Dendritic cell treated with granulocyte-macrophage colony-stimulating factor and Interleukin-4, amounts not matched to agents 40 ng/mL and 50 ng/mL, for 4 days (primary cell): Measurements from ENCODE around the gene EXOC6B.

Experiments
- H3K27ac Mint-ChIP-seq: one replicate; pipeline ENCODE4 v1.8.0; 2022; ENCODE audit warnings: mild to moderate bottlenecking, mixed read lengths
- H3K27me3 Mint-ChIP-seq: one replicate; pipeline ENCODE4 v1.8.0; 2022; ENCODE audit warnings: mild to moderate bottlenecking, mixed read lengths
- H3K36me3 Mint-ChIP-seq: one replicate; pipeline ENCODE4 v1.8.0; 2022; ENCODE audit warnings: low read depth, mixed read lengths
- H3K4me1 Mint-ChIP-seq: one replicate; pipeline ENCODE4 v1.8.0; 2022; ENCODE audit warnings: low read depth, mixed read lengths
- H3K4me3 Mint-ChIP-seq: one replicate; pipeline ENCODE4 v1.8.0; 2022; ENCODE audit warnings: mild to moderate bottlenecking, moderate library complexity, mixed read lengths
- H3K9me3 Mint-ChIP-seq: one replicate; pipeline ENCODE4 v1.8.0; 2022; ENCODE audit warnings: mixed read lengths
- intact Hi-C: fragments of 100-400 bp; cut with micrococcal nuclease; formaldehyde crosslinking; loops from one replicate; pipeline ENCODE4 v1.15.0; 2022

Gene EXOC6B

DNA sequence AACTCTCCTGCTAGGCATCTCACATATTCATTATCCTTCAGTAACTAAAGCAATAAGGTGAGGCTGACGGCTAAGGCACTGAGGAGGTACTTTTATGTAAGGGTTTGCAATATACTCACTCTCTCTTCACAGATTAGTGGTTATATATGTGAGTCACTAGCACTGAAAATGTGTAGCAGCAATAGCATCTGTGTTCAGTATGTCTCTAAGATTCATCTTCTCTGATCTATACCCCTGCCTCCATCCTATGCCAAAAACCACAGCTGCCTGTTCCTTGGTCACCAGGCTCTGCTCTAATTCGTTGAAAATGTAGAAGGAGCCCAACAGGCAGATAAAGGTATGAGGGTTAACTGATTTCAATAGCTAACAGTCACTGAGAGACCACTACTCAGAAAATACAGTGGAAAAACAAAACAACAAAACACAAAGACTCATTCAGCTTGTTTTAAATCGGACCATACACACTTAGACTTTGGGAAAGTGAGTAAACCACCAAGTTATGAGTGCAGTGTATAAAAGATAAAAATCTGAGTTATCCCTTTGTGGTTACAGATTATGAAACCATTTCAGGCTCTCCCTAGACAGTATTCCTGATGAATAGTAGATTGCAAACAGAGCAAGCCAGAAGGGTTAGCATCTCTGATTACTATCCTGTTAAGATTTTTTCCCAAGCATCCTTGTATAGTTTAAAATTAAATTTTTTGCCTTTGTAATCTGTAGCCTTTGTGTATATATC, 602.8 kb downstream of the EXOC6B start:
- no peak overlapping the region for H3K4me3 Mint-ChIP-seq
- peaks cover 1% of the 10 kb centered on the region for H3K27me3 Mint-ChIP-seq
- H3K27ac Mint-ChIP-seq, result no peak overlapping the region
- no peaks in the 10 kb centered on the region for H3K36me3 Mint-ChIP-seq
- H3K4me1 Mint-ChIP-seq, result no peaks in the 10 kb centered on the region
- no peaks in the 10 kb centered on the region for H3K9me3 Mint-ChIP-seq
- intact Hi-C loops, result no loop called here

DNA sequence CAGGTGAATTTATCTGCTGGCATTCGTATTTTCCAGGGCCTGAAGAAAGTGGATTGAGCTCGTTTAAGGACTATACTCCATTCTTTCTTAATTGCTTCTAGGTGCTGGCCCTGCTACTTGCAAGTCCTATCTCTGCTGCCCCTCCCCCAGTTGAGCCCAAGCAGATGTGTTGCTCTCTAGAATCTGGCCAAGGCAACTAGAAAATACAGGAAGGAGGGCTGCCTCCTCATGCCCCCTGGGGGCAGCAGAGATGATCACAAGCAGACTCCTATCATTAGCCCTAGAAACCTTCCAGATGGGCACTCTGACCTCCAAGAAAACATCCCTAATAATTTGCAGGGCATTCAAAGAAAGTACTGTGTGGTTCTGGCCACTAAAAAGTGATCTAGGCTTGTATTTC, 605.7 kb downstream of the EXOC6B start:
- Mint-ChIP-seq H3K4me1 (no peaks in the 10 kb centered on the region), H3K4me3 (no peak overlapping the region), H3K9me3 (no peaks in the 10 kb centered on the region), H3K27me3 (no peaks in the 10 kb centered on the region), H3K27ac (no peak overlapping the region), H3K36me3 (no peaks in the 10 kb centered on the region)
- intact Hi-C loops, result no loop called here

DNA sequence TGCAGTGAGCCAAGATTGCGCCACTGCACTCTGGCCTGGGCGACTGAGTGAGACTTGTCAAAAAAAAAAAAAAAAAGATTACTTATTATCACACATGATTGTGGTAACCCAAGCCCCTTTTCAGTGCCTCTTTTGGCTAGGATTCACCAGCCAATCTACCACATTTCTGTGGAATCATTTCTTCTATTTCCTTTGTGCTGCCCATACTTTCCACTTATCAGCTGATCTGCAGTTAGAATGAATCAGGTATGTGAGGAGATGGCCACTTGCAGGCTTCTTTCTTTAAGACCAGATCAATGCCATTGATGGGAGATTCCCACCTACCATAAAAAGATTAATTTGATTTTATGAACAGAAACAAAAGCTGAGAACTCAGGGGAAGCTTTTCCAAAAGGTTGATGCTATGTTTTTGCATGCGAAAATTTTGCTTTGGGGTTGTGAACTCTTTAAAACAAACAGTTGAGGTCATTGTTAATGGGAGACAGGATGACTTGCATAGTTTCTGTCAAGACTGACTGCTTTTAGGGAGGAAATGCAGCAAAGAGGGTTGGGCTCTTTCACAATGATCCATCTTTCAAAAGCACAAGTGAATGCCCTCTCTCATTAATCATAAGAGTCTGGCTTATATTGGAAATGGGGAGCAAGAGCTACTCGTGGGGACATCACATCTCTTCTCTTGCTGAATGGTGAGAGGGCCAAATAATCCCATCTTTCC, 611.2 kb downstream of the EXOC6B start:
- Mint-ChIP-seq H3K9me3 (no peaks in the 10 kb centered on the region), H3K27ac (no peak overlapping the region), H3K4me1 (no peaks in the 10 kb centered on the region), H3K36me3 (no peaks in the 10 kb centered on the region), H3K27me3 (no peaks in the 10 kb centered on the region), H3K4me3 (no peak overlapping the region)
- intact Hi-C loops, result no loop called here

DNA sequence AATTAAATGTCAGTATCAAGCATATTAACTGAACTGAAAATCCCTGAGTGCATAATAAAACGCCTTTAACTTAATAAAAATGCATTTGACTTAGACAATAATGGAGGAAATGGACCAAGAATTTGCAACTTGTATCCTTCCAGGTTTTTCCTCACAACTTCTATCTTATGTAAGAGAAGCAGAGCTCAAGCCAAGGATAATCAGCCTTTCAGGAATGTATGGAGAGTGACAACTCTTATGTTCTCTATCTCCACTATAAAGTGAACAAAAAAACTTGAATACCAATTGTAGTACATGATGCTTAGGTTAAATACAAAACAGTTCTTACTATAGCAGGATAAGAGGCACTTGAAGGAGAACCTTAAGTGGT, 613.4 kb downstream of the EXOC6B start:
- intact Hi-C loops, result no loop called here
- Mint-ChIP-seq H3K27me3 (no peaks in the 10 kb centered on the region), H3K4me3 (no peak overlapping the region), H3K36me3 (no peaks in the 10 kb centered on the region), H3K9me3 (no peaks in the 10 kb centered on the region), H3K27ac (no peak overlapping the region), H3K4me1 (no peaks in the 10 kb centered on the region)

DNA sequence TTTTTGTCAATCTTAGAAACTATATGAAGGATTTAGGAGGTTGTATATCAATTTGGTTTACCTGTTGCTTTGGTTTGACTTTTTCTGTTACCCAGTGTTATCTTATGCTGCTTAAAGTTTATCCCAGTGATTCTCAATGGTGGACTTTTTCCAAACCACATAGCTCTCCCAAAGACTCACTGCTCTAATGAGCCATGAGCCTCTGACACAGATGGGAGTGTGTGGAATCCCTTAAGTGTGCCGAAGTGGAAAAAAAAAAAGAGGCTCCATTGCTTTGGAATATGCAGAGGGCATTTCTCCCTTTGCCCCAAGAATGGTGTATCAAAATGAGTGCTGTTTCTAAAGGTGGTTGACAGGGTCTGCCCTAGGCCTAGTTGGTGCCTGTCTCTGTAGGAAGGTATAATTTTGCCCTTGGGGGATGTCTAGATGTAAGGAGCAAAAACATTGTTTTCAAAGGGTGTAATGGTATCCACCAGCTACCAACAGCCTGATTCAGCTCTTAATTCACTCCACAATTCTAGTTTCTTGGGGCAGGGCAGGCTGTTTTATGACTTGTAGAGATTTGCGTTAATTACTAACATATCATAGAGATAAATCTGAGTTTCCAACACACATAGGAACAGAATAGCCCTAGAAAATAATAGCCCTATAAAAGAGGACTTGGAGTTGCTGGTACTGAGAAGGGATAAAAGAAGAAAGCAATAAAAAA, 613.9 kb downstream of the EXOC6B start:
- no peaks in the 10 kb centered on the region for H3K27me3 Mint-ChIP-seq
- no peaks in the 10 kb centered on the region for H3K36me3 Mint-ChIP-seq
- intact Hi-C loops, result no loop called here
- H3K4me3 Mint-ChIP-seq, result no peak overlapping the region
- no peaks in the 10 kb centered on the region for H3K4me1 Mint-ChIP-seq
- H3K27ac Mint-ChIP-seq, result no peak overlapping the region
- H3K9me3 Mint-ChIP-seq, result no peaks in the 10 kb centered on the region

GRCh38 chr2:72211350-72211749, 614.5 kb downstream of the EXOC6B start:
- intact Hi-C loops, result no loop called here
- Mint-ChIP-seq H3K9me3 (no peaks in the 10 kb centered on the region), H3K27me3 (no peaks in the 10 kb centered on the region), H3K4me3 (no peak overlapping the region), H3K27ac (no peak overlapping the region), H3K36me3 (no peaks in the 10 kb centered on the region), H3K4me1 (no peaks in the 10 kb centered on the region)

- intact Hi-C loops, result no loop called here
- Mint-ChIP-seq H3K4me3 (no peak overlapping the region), H3K27me3 (no peaks in the 10 kb centered on the region), H3K4me1 (no peaks in the 10 kb centered on the region), H3K9me3 (no peaks in the 10 kb centered on the region), H3K27ac (no peak overlapping the region), H3K36me3 (no peaks in the 10 kb centered on the region)
Observed at GRCh38 chr2:72210470-72210869, 615.4 kb downstream of the EXOC6B start.

GRCh38 chr2:72208225-72208624, 617.6 kb downstream of the EXOC6B start:
- H3K4me1 Mint-ChIP-seq, result peaks cover 11% of the 10 kb centered on the region
- H3K27me3 Mint-ChIP-seq, result no peaks in the 10 kb centered on the region
- intact Hi-C loops, result no loop called here
- no peaks in the 10 kb centered on the region for H3K36me3 Mint-ChIP-seq
- no peak overlapping the region for H3K4me3 Mint-ChIP-seq
- H3K27ac Mint-ChIP-seq, result no peak overlapping the region
- no peaks in the 10 kb centered on the region for H3K9me3 Mint-ChIP-seq

GRCh38 chr2:72207334-72207733, 618.5 kb downstream of the EXOC6B start:
- Mint-ChIP-seq H3K4me1 (peaks cover 11% of the 10 kb centered on the region), H3K4me3 (no peak overlapping the region), H3K36me3 (no peaks in the 10 kb centered on the region), H3K27me3 (no peaks in the 10 kb centered on the region), H3K9me3 (no peaks in the 10 kb centered on the region), H3K27ac (no peak overlapping the region)
- intact Hi-C loops, result no loop called here

GRCh38 chr2:72205504-72205881, 620.3 kb downstream of the EXOC6B start:
- no peaks in the 10 kb centered on the region for H3K27me3 Mint-ChIP-seq
- H3K36me3 Mint-ChIP-seq, result no peaks in the 10 kb centered on the region
- no peak overlapping the region for H3K27ac Mint-ChIP-seq
- H3K4me3 Mint-ChIP-seq, result no peak overlapping the region
- H3K9me3 Mint-ChIP-seq, result no peaks in the 10 kb centered on the region
- intact Hi-C loops, result no loop called here
- H3K4me1 Mint-ChIP-seq, result peaks cover 11% of the 10 kb centered on the region

DNA sequence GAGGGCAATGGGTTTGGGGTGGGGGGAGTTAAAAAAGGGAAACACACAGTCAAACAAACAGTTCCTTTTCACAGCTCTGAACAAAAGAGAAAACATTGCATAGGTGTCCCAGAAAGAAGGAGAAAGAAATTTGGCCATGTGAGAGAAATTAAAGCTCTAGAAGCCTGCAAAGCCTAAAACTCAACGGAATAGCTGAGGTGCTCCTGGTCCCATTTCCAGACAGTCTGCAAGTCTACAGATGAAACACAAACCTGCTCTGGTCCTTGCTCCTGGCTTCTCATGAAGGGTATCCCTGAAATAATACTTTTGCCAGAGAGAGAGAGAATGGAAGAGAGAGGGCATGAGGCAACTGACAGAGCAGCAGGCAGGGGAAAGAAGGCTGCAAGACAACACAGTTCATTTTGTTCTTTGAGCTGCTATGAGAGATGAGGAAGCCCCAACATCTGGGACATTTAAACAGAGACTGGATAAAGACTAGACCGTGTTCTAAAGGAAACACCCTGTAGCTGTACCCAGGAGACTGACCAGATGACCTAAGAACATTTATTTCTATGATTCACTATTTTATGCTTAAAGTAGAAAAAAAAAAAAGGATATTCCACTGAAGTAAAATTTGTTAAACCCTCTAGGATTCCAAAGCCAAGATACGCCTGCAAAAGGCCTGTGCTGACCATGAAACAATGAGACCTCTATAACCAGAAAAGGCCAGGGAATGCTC, 620.9 kb downstream of the EXOC6B start:
- Mint-ChIP-seq H3K9me3 (no peaks in the 10 kb centered on the region), H3K27me3 (no peaks in the 10 kb centered on the region), H3K36me3 (no peaks in the 10 kb centered on the region), H3K4me1 (peaks cover 11% of the 10 kb centered on the region), H3K4me3 (no peak overlapping the region), H3K27ac (no peak overlapping the region)
- intact Hi-C loops, result no loop called here

DNA sequence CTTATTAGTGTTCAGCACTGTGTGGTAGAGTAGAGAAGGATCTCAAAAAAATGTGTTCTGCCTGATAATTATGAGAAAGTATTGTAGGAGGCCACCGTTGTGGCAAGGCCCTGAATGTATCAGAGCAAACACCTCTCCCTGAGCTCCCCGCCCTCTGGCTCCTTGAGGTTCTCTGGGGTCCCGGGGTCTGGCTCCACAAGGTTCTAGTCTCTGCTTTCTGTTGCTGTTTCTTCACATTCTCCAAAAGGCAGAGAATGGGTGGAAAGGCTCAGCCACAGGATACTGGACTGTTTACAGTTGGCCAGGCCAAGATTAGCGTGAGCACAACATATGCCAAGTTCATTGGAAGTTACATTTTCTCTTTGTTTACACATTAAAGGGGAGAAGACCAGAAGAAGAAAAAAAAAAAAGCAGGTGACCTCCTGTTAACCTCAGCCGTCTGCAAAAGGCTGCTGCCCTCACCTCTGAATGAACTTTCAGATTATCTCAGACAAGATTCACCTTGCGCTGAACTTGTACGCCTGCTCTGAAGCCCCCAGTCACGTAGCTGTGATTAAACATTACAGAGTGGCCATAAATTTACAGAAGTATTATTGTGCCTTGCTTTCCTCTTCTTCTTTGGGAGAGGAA, 621.6 kb downstream of the EXOC6B start:
- Mint-ChIP-seq H3K36me3 (no peaks in the 10 kb centered on the region), H3K27me3 (no peaks in the 10 kb centered on the region), H3K4me3 (no peak overlapping the region), H3K4me1 (peaks cover 11% of the 10 kb centered on the region), H3K9me3 (no peaks in the 10 kb centered on the region), H3K27ac (no peak overlapping the region)
- intact Hi-C loops, result no loop called here

DNA sequence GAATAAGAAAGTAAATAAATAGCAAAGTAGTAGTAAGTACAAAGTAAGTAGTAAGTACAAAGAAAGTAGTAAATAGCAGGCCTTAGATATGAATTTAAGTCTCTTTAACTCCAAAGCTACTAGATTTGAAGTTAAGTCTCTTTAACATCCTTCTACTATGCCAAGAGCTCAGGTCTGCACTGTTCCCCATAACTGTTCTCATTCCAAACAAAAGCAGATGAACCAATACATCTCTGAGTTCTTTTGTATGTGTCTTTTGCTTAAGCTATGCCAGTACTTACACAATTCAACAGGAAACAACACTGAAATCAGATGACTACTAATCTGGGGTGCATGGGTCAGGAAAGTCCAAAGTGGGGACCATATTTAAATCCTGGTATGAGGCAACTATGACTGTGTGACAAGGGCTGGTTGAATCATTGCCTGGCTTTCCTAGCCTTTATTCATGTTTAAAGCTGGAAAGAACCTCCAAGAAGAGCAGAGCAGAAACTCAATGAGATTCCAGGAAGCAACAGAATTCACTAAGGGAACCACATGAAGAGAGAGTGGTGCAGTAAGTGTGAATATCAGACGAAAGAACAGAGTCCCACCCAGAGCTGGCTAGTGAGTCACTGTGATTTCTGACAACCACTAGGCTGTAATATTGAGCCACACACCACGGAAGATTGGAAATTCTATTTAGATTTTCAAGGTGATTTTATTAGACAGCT, 627.1 kb downstream of the EXOC6B start:
- no peaks in the 10 kb centered on the region for H3K9me3 Mint-ChIP-seq
- H3K36me3 Mint-ChIP-seq, result no peaks in the 10 kb centered on the region
- no peaks in the 10 kb centered on the region for H3K27me3 Mint-ChIP-seq
- no peaks in the 10 kb centered on the region for H3K4me1 Mint-ChIP-seq
- no peak overlapping the region for H3K4me3 Mint-ChIP-seq
- intact Hi-C loops, result no loop called here
- no peak overlapping the region for H3K27ac Mint-ChIP-seq
